GM12878 (cell line): ENCODE results near the gene GTPBP1. TPM values are rescaled to one million over a fixed set of nuclear protein-coding genes. Genes with fewer than 3 reads are reported as not detected.

Experiments used
- ASH2L ChIP-seq: fragments of 300-600, 200-600 bp; sonication (generic); IDR thresholded peaks from 2 replicates; pipeline ENCODE4 v1.6.1; 2017; ENCODE audit warnings: low read depth, mild to moderate bottlenecking, borderline replicate concordance
- EZH2 ChIP-seq: IDR thresholded peaks from 2 replicates; pipeline ENCODE4 v1.6.1; 2012; ENCODE audit warnings: low read depth, mild to moderate bottlenecking, control low read depth, inconsistent platforms, low read length, borderline replicate concordance; ENCODE audit not compliant: control insufficient read depth
- PML ChIP-seq: IDR thresholded peaks from 2 replicates; pipeline ENCODE4 v1.6.1; 2012; ENCODE audit warnings: low read length, inconsistent platforms
- RAD21 ChIP-seq: IDR thresholded peaks from 2 replicates; pipeline ENCODE4 v1.6.1; 2011; ENCODE audit warnings: mild to moderate bottlenecking, low read depth, low read length, moderate library complexity; ENCODE audit not compliant: insufficient read depth
- RB1 ChIP-seq: fragments of 450-650 bp; formaldehyde crosslinking; IDR thresholded peaks from 2 replicates; pipeline ENCODE4 v1.6.1; 2017; ENCODE audit warnings: mild to moderate bottlenecking, borderline replicate concordance
- ZSCAN29 ChIP-seq: fragments of 450-650 bp; IDR thresholded peaks from 2 replicates; pipeline ENCODE4 v1.6.1; 2017; ENCODE audit warnings: mild to moderate bottlenecking, moderate library complexity
- polyA plus RNA-seq, 11 experiments: library from polyadenylated mRNA; depleted of rRNA in 4 of 11; unstranded in 6 of 11; stranded (reverse) in 5 of 11; fragments of >200 nt; fragmentation: Nextera tagmentation in 4 of 11; fragmentation: Illumina TruSeq in 1 of 11; extraction: Ambion mirVana in 4 of 11; extraction: Trizol in 1 of 11; gene quantifications; 1 replicate in 1 of 11; 2 replicates in 10 of 11; pipeline versions ENCODE4 v1.2.1 to v1.2.3, GENCODE V29; 2011 to 2016; ENCODE audit warnings: inconsistent platforms in 2 of 11, missing spikeins in 2 of 11, low read depth in 1 of 11
- total RNA-seq, 4 experiments: library from RNA; depleted of rRNA in 3 of 4; stranded (reverse); fragments of >200 nt in 3 of 4; fragmentation: Illumina TruSeq in 1 of 4; extraction: Trizol in 1 of 4; gene quantifications; 2 replicates each; pipeline versions ENCODE4 v1.2.1 to v1.2.3, GENCODE V29; 2013 to 2021
- TF ChIP-seq, protein P1 (sequence below): fragments of 450-650 bp; IDR thresholded peaks from 2 replicates; pipeline ENCODE4 v1.6.1; 2016; ENCODE audit warnings: mild to moderate bottlenecking
- TF ChIP-seq, protein P2 (sequence below): IDR thresholded peaks from 2 replicates; pipeline ENCODE4 v1.6.1; 2012; ENCODE audit warnings: low read length, inconsistent platforms
- TF ChIP-seq, protein P3 (sequence below): fragments of 450-650 bp; IDR thresholded peaks from 2 replicates; pipeline ENCODE4 v1.6.1; 2018; ENCODE audit warnings: mild to moderate bottlenecking, low read depth, moderate library complexity; ENCODE audit not compliant: partially characterized antibody
- TF ChIP-seq, protein P4 (sequence below): IDR thresholded peaks from 2 replicates; pipeline ENCODE4 v1.6.1; 2011; ENCODE audit warnings: low read depth, mild to moderate bottlenecking, low read length, moderate library complexity, borderline replicate concordance; ENCODE audit errors: extremely low read depth
- TF ChIP-seq, protein P5 (sequence below): fragments of 450-650 bp; IDR thresholded peaks from 2 replicates; pipeline ENCODE4 v1.6.1; 2017; ENCODE audit warnings: mild to moderate bottlenecking, moderate library complexity
- TF ChIP-seq, protein P6 (sequence below): IDR thresholded peaks from 2 replicates; pipeline ENCODE4 v1.6.1; 2011; ENCODE audit warnings: borderline replicate concordance, low read depth, mild to moderate bottlenecking, moderate library complexity, mixed read lengths, low read length; ENCODE audit not compliant: insufficient read depth; ENCODE audit errors: extremely low read length

GTPBP1 gene
- total and polyA plus RNA-seq, 10 of the 15 experiments (the other 5 are each of a cell fraction or from before 2014, with no cell fraction given), result 0.89 to 63.1 (median 34.2) TPM

DNA sequence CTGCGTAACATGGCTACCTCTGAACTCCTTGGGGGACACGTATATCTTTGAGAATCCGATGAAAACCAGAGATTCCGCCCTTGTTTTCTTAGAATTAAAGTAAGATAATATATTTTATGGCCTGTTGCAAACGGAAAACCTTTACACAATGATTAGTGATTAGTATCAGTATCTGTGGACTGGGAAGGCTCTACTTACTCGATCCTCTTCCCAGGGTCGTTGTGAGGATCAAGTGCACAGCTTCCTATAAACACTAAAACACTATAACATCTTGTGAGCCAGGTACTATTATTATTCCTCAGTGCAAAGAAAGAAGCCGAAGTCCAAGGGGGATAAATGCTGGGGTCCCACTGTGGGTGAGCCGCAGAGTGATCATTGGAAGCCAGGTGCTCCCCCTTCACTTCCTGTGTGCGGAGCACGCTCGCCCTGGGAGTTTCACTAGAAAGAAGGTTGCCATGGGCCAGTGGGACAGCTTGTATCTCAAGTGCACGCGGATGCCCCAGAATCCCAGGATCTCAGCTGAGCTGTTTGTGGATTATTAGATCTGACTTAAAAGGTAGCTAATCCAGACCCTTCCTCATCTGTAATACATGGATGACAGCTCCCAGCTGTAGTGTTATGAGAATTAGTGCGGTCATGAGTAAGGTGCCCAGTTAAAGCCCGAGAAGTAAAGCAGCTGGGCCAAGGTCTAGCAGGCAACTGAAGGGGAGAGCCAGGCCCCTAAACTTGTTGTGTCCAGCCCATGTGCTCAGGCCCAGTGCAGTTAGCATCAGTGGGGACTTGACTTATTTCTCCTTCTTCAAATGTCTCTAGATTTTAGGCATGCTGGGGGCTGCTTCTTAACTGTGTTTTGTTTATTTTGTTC lies 48.5 kb upstream of the GTPBP1 start (continued):
- TF ChIP-seq, protein P1, sequence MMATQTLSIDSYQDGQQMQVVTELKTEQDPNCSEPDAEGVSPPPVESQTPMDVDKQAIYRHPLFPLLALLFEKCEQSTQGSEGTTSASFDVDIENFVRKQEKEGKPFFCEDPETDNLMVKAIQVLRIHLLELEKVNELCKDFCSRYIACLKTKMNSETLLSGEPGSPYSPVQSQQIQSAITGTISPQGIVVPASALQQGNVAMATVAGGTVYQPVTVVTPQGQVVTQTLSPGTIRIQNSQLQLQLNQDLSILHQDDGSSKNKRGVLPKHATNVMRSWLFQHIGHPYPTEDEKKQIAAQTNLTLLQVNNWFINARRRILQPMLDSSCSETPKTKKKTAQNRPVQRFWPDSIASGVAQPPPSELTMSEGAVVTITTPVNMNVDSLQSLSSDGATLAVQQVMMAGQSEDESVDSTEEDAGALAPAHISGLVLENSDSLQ, result no peak
- TF ChIP-seq RAD21 (no peak), RB1 (no peak), ASH2L (no peak), ZSCAN29 (no peak), EZH2 (no peak), PML (no peak)
- TF ChIP-seq, protein P2, sequence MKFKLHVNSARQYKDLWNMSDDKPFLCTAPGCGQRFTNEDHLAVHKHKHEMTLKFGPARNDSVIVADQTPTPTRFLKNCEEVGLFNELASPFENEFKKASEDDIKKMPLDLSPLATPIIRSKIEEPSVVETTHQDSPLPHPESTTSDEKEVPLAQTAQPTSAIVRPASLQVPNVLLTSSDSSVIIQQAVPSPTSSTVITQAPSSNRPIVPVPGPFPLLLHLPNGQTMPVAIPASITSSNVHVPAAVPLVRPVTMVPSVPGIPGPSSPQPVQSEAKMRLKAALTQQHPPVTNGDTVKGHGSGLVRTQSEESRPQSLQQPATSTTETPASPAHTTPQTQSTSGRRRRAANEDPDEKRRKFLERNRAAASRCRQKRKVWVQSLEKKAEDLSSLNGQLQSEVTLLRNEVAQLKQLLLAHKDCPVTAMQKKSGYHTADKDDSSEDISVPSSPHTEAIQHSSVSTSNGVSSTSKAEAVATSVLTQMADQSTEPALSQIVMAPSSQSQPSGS, result no peak
- TF ChIP-seq, protein P3, sequence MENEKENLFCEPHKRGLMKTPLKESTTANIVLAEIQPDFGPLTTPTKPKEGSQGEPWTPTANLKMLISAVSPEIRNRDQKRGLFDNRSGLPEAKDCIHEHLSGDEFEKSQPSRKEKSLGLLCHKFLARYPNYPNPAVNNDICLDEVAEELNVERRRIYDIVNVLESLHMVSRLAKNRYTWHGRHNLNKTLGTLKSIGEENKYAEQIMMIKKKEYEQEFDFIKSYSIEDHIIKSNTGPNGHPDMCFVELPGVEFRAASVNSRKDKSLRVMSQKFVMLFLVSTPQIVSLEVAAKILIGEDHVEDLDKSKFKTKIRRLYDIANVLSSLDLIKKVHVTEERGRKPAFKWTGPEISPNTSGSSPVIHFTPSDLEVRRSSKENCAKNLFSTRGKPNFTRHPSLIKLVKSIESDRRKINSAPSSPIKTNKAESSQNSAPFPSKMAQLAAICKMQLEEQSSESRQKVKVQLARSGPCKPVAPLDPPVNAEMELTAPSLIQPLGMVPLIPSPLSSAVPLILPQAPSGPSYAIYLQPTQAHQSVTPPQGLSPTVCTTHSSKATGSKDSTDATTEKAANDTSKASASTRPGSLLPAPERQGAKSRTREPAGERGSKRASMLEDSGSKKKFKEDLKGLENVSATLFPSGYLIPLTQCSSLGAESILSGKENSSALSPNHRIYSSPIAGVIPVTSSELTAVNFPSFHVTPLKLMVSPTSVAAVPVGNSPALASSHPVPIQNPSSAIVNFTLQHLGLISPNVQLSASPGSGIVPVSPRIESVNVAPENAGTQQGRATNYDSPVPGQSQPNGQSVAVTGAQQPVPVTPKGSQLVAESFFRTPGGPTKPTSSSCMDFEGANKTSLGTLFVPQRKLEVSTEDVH, result no peak
- TF ChIP-seq, protein P4, sequence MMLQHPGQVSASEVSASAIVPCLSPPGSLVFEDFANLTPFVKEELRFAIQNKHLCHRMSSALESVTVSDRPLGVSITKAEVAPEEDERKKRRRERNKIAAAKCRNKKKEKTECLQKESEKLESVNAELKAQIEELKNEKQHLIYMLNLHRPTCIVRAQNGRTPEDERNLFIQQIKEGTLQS, result no peak
- TF ChIP-seq, protein P5, sequence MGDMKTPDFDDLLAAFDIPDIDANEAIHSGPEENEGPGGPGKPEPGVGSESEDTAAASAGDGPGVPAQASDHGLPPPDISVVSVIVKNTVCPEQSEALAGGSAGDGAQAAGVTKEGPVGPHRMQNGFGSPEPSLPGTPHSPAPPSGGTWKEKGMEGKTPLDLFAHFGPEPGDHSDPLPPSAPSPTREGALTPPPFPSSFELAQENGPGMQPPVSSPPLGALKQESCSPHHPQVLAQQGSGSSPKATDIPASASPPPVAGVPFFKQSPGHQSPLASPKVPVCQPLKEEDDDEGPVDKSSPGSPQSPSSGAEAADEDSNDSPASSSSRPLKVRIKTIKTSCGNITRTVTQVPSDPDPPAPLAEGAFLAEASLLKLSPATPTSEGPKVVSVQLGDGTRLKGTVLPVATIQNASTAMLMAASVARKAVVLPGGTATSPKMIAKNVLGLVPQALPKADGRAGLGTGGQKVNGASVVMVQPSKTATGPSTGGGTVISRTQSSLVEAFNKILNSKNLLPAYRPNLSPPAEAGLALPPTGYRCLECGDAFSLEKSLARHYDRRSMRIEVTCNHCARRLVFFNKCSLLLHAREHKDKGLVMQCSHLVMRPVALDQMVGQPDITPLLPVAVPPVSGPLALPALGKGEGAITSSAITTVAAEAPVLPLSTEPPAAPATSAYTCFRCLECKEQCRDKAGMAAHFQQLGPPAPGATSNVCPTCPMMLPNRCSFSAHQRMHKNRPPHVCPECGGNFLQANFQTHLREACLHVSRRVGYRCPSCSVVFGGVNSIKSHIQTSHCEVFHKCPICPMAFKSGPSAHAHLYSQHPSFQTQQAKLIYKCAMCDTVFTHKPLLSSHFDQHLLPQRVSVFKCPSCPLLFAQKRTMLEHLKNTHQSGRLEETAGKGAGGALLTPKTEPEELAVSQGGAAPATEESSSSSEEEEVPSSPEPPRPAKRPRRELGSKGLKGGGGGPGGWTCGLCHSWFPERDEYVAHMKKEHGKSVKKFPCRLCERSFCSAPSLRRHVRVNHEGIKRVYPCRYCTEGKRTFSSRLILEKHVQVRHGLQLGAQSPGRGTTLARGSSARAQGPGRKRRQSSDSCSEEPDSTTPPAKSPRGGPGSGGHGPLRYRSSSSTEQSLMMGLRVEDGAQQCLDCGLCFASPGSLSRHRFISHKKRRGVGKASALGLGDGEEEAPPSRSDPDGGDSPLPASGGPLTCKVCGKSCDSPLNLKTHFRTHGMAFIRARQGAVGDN, result no peak
- TF ChIP-seq, protein P6, sequence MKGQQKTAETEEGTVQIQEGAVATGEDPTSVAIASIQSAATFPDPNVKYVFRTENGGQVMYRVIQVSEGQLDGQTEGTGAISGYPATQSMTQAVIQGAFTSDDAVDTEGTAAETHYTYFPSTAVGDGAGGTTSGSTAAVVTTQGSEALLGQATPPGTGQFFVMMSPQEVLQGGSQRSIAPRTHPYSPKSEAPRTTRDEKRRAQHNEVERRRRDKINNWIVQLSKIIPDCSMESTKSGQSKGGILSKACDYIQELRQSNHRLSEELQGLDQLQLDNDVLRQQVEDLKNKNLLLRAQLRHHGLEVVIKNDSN, result no peak
